ENCODE measurements around the gene EPRS1.
"Not testable (repeated sequence)": the region's sequence is repeated elsewhere in the genome, so short reads cannot be mapped to it uniquely, and the experiment has no call there.

The EPRS1 gene

GRCh38 chr1:220037810-220038209 lies 8.5 kb downstream of the EPRS1 start:
- not testable (repeated sequence) for DNase-seq

GRCh38 chr1:220032911-220033310 lies 13.4 kb downstream of the EPRS1 start:
- no peak for DNase-seq

GRCh38 chr1:220031287-220031686 lies 15.0 kb downstream of the EPRS1 start:
- DNase-seq: peak; percentile 55

- no peak for DNase-seq
These were observed 17.9 kb downstream of the EPRS1 start for GRCh38 chr1:220028346-220028895.

- no peak for DNase-seq
These were observed 27.2 kb downstream of the EPRS1 start for GRCh38 chr1:220019071-220019470.

GRCh38 chr1:220013497-220013896 lies 32.8 kb downstream of the EPRS1 start:
- no peak for DNase-seq

- DNase-seq: no peak
These were observed 34.0 kb downstream of the EPRS1 start for GRCh38 chr1:220012259-220012658.

GRCh38 chr1:220011620-220012019 lies 34.7 kb downstream of the EPRS1 start:
- DNase-seq: no peak

GRCh38 chr1:220007438-220007837 lies 38.9 kb downstream of the EPRS1 start:
- DNase-seq: no peak

GRCh38 chr1:220005489-220005888 lies 40.8 kb downstream of the EPRS1 start:
- DNase-seq: no peak

GRCh38 chr1:220003610-220004299 lies 42.5 kb downstream of the EPRS1 start:
- DNase-seq: peak; percentile 47

GRCh38 chr1:220003015-220003414 lies 43.3 kb downstream of the EPRS1 start:
- no peak for DNase-seq

GRCh38 chr1:220001095-220001501 lies 45.2 kb downstream of the EPRS1 start:
- DNase-seq: no peak

GRCh38 chr1:219999821-220000220 lies 46.5 kb downstream of the EPRS1 start:
- no peak for DNase-seq

All from activated CD4-positive, alpha-beta T cell treated with anti-CD3 and anti-CD28 coated beads, Interleukin-2, Interleukin-6, amounts not matched to agents 100 ng/mL and 50 ng/mL, durations not matched to agents 16 hours and 8 hours (primary cell).